ENCODE measurements around the gene AGO1.
A peak's percentile ranks its signal among the peaks of the same experiment; 100 is the strongest.

AGO1 gene

DNA sequence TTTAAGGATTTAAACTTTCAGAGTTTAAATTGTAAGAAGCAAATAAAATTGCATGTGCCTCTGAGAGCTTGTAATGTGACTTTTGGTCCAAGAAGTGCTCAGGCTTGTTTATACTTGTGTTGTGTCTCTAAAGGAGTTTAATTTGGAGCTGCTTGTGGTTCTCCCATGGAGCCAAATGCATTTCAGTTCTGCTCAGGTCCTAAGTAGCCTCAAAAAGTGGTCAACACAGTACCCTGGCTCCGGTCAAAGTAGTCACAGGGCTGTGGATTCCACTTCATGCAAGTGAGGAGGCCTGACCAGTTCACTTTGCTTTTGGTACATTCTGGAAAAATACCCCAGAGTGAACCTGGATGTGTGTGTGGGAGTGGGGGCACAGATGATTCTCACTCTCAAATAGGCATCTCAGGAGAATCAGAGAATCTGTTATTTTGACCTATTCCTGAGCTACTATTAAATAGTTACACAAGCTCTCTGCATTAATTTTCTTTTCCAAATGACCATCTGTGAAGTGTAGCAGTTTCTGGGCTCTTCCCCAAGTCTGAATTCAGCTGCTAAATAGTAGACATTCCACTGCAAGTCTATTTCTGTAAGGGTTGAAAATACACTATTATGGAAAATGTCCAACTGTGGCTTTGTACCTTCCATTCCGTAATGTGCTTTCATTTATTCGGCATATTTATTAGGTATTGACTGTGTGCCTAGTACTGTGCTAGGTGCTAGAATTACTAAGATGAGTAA is 31.7 kb upstream of the AGO1 start:
- Histone ChIP-seq H3K9ac (ENCODE audit: low read length in 2 of 2) (no peak overlapping the region), H3K27me3 (ENCODE audit: control insufficient read depth in 1 of 2, insufficient read depth in 2 of 2, low read length in 2 of 2) (no peaks in the 10 kb centered on the region), H3K36me3 (ENCODE audit: control insufficient read depth in 2 of 2, insufficient read depth in 2 of 2, low read length in 2 of 2) (peaks cover 19 to 25% of the 10 kb centered on the region in 2 donors), H3K4me1 (ENCODE audit: control insufficient read depth, insufficient read depth, low read length) (peaks cover 18% of the 10 kb centered on the region), H3K9me3 (ENCODE audit: control insufficient read depth in 2 of 2, low read length in 2 of 2) (no peaks in the 10 kb centered on the region), H3K27ac (ENCODE audit: low read length) (peak overlapping the region; percentile 53), H3K4me3 (ENCODE audit: low read length in 2 of 2) (peak overlapping the region; percentile 23 to 26)

- Histone ChIP-seq H3K27ac (ENCODE audit: low read length) (no peak overlapping the region), H3K4me3 (ENCODE audit: low read length in 2 of 2) (no peak overlapping the region), H3K4me1 (ENCODE audit: control insufficient read depth, insufficient read depth, low read length) (peaks cover 18% of the 10 kb centered on the region), H3K9me3 (ENCODE audit: control insufficient read depth in 2 of 2, low read length in 2 of 2) (no peaks in the 10 kb centered on the region), H3K36me3 (ENCODE audit: control insufficient read depth in 2 of 2, insufficient read depth in 2 of 2, low read length in 2 of 2) (peaks cover 19 to 25% of the 10 kb centered on the region in 2 donors), H3K9ac (ENCODE audit: low read length in 2 of 2) (no peak overlapping the region), H3K27me3 (ENCODE audit: control insufficient read depth in 1 of 2, insufficient read depth in 2 of 2, low read length in 2 of 2) (no peaks in the 10 kb centered on the region)
Observed at GRCh38 chr1:35852241-35852640, 30.8 kb upstream of the AGO1 start.

- H3K27ac ChIP-seq (ENCODE audit: low read length): no peak overlapping the region
- peaks cover 19 to 25% of the 10 kb centered on the region in 2 donors for H3K36me3 ChIP-seq (ENCODE audit: control insufficient read depth in 2 of 2, insufficient read depth in 2 of 2, low read length in 2 of 2)
- no peaks in the 10 kb centered on the region for H3K27me3 ChIP-seq (ENCODE audit: control insufficient read depth in 1 of 2, insufficient read depth in 2 of 2, low read length in 2 of 2)
Observed at GRCh38 chr1:35854989-35855700, 27.9 kb upstream of the AGO1 start.

GRCh38 chr1:35856964-35857363 is 26.0 kb upstream of the AGO1 start:
- H3K27ac ChIP-seq (ENCODE audit: low read length): no peak overlapping the region
- no peaks in the 10 kb centered on the region for H3K9me3 ChIP-seq (ENCODE audit: control insufficient read depth in 2 of 2, low read length in 2 of 2)
- H3K4me3 ChIP-seq (ENCODE audit: low read length in 2 of 2): no peak overlapping the region
- H3K36me3 ChIP-seq (ENCODE audit: control insufficient read depth in 2 of 2, insufficient read depth in 2 of 2, low read length in 2 of 2): peaks cover 18 to 25% of the 10 kb centered on the region in 2 donors
- peaks cover under 1% of the 10 kb centered on the region for H3K4me1 ChIP-seq (ENCODE audit: control insufficient read depth, insufficient read depth, low read length)
- no peaks in the 10 kb centered on the region for H3K27me3 ChIP-seq (ENCODE audit: control insufficient read depth in 1 of 2, insufficient read depth in 2 of 2, low read length in 2 of 2)
- H3K9ac ChIP-seq (ENCODE audit: low read length in 2 of 2): no peak overlapping the region

More at GRCh38 chr1:35854989-35855700, 27.9 kb upstream of the AGO1 start:
- Histone ChIP-seq H3K4me1 (ENCODE audit: control insufficient read depth, insufficient read depth, low read length) (peaks cover 14% of the 10 kb centered on the region), H3K9ac (ENCODE audit: low read length in 2 of 2) (no peak overlapping the region), H3K4me3 (ENCODE audit: low read length in 2 of 2) (no peak overlapping the region), H3K9me3 (ENCODE audit: control insufficient read depth in 2 of 2, low read length in 2 of 2) (no peaks in the 10 kb centered on the region)

GRCh38 chr1:35857830-35858229 is 25.2 kb upstream of the AGO1 start:
- H3K9me3 ChIP-seq (ENCODE audit: control insufficient read depth in 2 of 2, low read length in 2 of 2): no peaks in the 10 kb centered on the region
- no peaks in the 10 kb centered on the region for H3K4me1 ChIP-seq (ENCODE audit: control insufficient read depth, insufficient read depth, low read length)
- no peak overlapping the region for H3K27ac ChIP-seq (ENCODE audit: low read length)
- H3K4me3 ChIP-seq (ENCODE audit: low read length in 2 of 2): no peak overlapping the region
- no peaks in the 10 kb centered on the region for H3K27me3 ChIP-seq (ENCODE audit: control insufficient read depth in 1 of 2, insufficient read depth in 2 of 2, low read length in 2 of 2)
- H3K36me3 ChIP-seq (ENCODE audit: control insufficient read depth in 2 of 2, insufficient read depth in 2 of 2, low read length in 2 of 2): peaks cover 18 to 25% of the 10 kb centered on the region in 2 donors
- H3K9ac ChIP-seq (ENCODE audit: low read length in 2 of 2): no peak overlapping the region

DNA sequence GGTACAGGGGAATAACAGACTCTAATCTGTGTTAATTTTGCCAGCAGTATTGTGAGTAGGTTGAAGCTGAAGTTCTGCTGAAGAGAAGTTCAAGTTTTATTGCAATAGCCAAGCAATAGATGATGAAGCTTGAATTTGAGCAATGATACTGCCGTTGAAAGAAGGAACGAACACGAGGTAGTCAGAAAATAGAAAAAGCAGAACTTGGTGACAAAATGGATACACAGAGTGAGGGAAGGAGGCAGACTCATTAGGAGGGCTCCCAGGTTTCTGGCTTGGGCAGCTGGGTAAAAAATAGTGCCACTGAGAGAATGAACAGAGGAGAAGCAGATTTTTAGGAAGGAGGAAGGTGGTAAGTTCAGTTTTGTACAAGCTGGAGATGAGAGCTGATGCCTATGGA is 22.3 kb upstream of the AGO1 start:
- no peak overlapping the region for H3K4me3 ChIP-seq (ENCODE audit: low read length in 2 of 2)
- H3K9me3 ChIP-seq (ENCODE audit: control insufficient read depth in 2 of 2, low read length in 2 of 2): no peaks in the 10 kb centered on the region
- no peaks in the 10 kb centered on the region for H3K4me1 ChIP-seq (ENCODE audit: control insufficient read depth, insufficient read depth, low read length)
- H3K27ac ChIP-seq (ENCODE audit: low read length): no peak overlapping the region
- peaks cover 3 to 6% of the 10 kb centered on the region in 2 donors for H3K36me3 ChIP-seq (ENCODE audit: control insufficient read depth in 2 of 2, insufficient read depth in 2 of 2, low read length in 2 of 2)
- H3K27me3 ChIP-seq (ENCODE audit: control insufficient read depth in 1 of 2, insufficient read depth in 2 of 2, low read length in 2 of 2): no peaks in the 10 kb centered on the region
- H3K9ac ChIP-seq (ENCODE audit: low read length in 2 of 2): no peak overlapping the region

- no peak overlapping the region for H3K27ac ChIP-seq (ENCODE audit: low read length)
- no peaks in the 10 kb centered on the region for H3K9me3 ChIP-seq (ENCODE audit: control insufficient read depth in 2 of 2, low read length in 2 of 2)
- H3K4me1 ChIP-seq (ENCODE audit: control insufficient read depth, insufficient read depth, low read length): no peaks in the 10 kb centered on the region
- no peaks in the 10 kb centered on the region for H3K27me3 ChIP-seq (ENCODE audit: control insufficient read depth in 1 of 2, insufficient read depth in 2 of 2, low read length in 2 of 2)
- no peak overlapping the region for H3K4me3 ChIP-seq (ENCODE audit: low read length in 2 of 2)
- H3K36me3 ChIP-seq (ENCODE audit: control insufficient read depth in 2 of 2, insufficient read depth in 2 of 2, low read length in 2 of 2): no peaks in the 10 kb centered on the region
- H3K9ac ChIP-seq (ENCODE audit: low read length in 2 of 2): no peak overlapping the region
Observed at GRCh38 chr1:35863136-35863535, 19.9 kb upstream of the AGO1 start.

- Histone ChIP-seq H3K9me3 (ENCODE audit: control insufficient read depth in 2 of 2, low read length in 2 of 2) (no peaks in the 10 kb centered on the region), H3K27me3 (ENCODE audit: control insufficient read depth in 1 of 2, insufficient read depth in 2 of 2, low read length in 2 of 2) (no peaks in the 10 kb centered on the region), H3K9ac (ENCODE audit: low read length in 2 of 2) (no peak overlapping the region), H3K27ac (ENCODE audit: low read length) (no peak overlapping the region), H3K36me3 (ENCODE audit: control insufficient read depth in 2 of 2, insufficient read depth in 2 of 2, low read length in 2 of 2) (no peaks in the 10 kb centered on the region), H3K4me3 (ENCODE audit: low read length in 2 of 2) (no peak overlapping the region), H3K4me1 (ENCODE audit: control insufficient read depth, insufficient read depth, low read length) (no peaks in the 10 kb centered on the region)
Observed at GRCh38 chr1:35863881-35864625, 19.0 kb upstream of the AGO1 start.

DNA sequence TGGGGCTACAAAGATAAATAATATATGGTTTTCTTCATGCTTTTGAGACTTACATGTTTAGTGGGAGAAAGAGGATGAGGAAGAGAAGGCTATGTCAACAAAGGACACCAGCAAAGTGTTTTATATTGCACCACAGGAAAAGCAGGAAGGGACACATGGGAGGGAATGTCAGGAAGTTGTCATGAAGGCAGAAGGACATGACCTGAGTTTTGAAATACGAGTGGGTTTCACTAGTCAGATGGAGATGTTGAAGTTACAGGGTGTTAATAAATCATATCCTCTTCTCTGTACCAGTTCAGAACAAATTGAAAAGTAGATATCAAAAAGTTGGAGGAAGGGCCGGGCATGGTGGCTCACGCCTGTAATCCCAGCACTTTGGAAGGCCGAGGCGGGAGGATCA is 18.2 kb upstream of the AGO1 start:
- Histone ChIP-seq H3K9ac (ENCODE audit: low read length in 2 of 2) (no peak overlapping the region), H3K4me3 (ENCODE audit: low read length in 2 of 2) (no peak overlapping the region), H3K27ac (ENCODE audit: low read length) (no peak overlapping the region), H3K9me3 (ENCODE audit: control insufficient read depth in 2 of 2, low read length in 2 of 2) (no peaks in the 10 kb centered on the region), H3K36me3 (ENCODE audit: control insufficient read depth in 2 of 2, insufficient read depth in 2 of 2, low read length in 2 of 2) (no peaks in the 10 kb centered on the region), H3K27me3 (ENCODE audit: control insufficient read depth in 1 of 2, insufficient read depth in 2 of 2, low read length in 2 of 2) (no peaks in the 10 kb centered on the region), H3K4me1 (ENCODE audit: control insufficient read depth, insufficient read depth, low read length) (no peaks in the 10 kb centered on the region)

- Histone ChIP-seq H3K27ac (ENCODE audit: low read length) (no peak overlapping the region), H3K36me3 (ENCODE audit: control insufficient read depth in 2 of 2, insufficient read depth in 2 of 2, low read length in 2 of 2) (no peaks in the 10 kb centered on the region), H3K9me3 (ENCODE audit: control insufficient read depth in 2 of 2, low read length in 2 of 2) (no peaks in the 10 kb centered on the region), H3K9ac (ENCODE audit: low read length in 2 of 2) (no peak overlapping the region), H3K4me3 (ENCODE audit: low read length in 2 of 2) (no peak overlapping the region), H3K27me3 (ENCODE audit: control insufficient read depth in 1 of 2, insufficient read depth in 2 of 2, low read length in 2 of 2) (no peaks in the 10 kb centered on the region), H3K4me1 (ENCODE audit: control insufficient read depth, insufficient read depth, low read length) (no peaks in the 10 kb centered on the region)
Observed at GRCh38 chr1:35866991-35867390, 16.0 kb upstream of the AGO1 start.

Measured in stomach smooth muscle (tissue), 2 donors.